Liver (tissue), 9 donors: ENCODE results near the gene CASR. TPM values are rescaled to one million over a fixed set of nuclear protein-coding genes. Genes with fewer than 3 reads are reported as not detected.

Experiments
- DNase-seq: peaks from one replicate; pipeline ENCODE4 v3.0.0-alpha.2; 2017; ENCODE audit warnings: low spot score
- H3K27ac ChIP-seq, 2 donors: one replicate each; pipeline ENCODE4 v1.7.0; 2013; ENCODE audit warnings: inconsistent platforms in 2 of 2, low read length in 2 of 2, control low read depth in 1 of 2, low read depth in 1 of 2, mild to moderate bottlenecking in 1 of 2
- H3K27me3 ChIP-seq, 4 donors: one replicate each; pipeline versions ENCODE4 v1.6.1 to v1.7.0; 2013; ENCODE audit warnings: low read length in 3 of 4, inconsistent platforms in 1 of 4, mild to moderate bottlenecking in 1 of 4, moderate library complexity in 1 of 4; ENCODE audit not compliant: control insufficient read depth in 4 of 4, insufficient read depth in 4 of 4
- H3K36me3 ChIP-seq, 4 donors: one replicate each; pipeline versions ENCODE4 v1.6.1 to v1.7.0; 2013; ENCODE audit warnings: low read length in 3 of 4, mild to moderate bottlenecking in 3 of 4, low read depth in 1 of 4, moderate library complexity in 1 of 4; ENCODE audit not compliant: control insufficient read depth in 4 of 4, insufficient read depth in 3 of 4
- H3K4me1 ChIP-seq, 4 donors: one replicate each; pipeline versions ENCODE4 v1.6.1 to v1.7.0; 2013; ENCODE audit warnings: low read length in 3 of 4, mild to moderate bottlenecking in 3 of 4, moderate library complexity in 1 of 4; ENCODE audit not compliant: control insufficient read depth in 4 of 4, insufficient read depth in 4 of 4
- H3K4me3 ChIP-seq, 3 donors: one replicate each; pipeline versions ENCODE4 v1.6.1 to v1.7.0; 2013; ENCODE audit warnings: low read length in 3 of 3, control low read depth in 1 of 3, low read depth in 1 of 3, mild to moderate bottlenecking in 1 of 3
- H3K9ac ChIP-seq, 2 donors: one replicate each; pipeline ENCODE4 v1.7.0; 2013; ENCODE audit warnings: low read length in 2 of 2, mild to moderate bottlenecking in 2 of 2, moderate library complexity in 2 of 2, control low read depth in 1 of 2, low read depth in 1 of 2
- H3K9me3 ChIP-seq, 4 donors: one replicate each; pipeline versions ENCODE4 v1.6.1 to v1.7.0; 2013; ENCODE audit warnings: low read length in 3 of 4; ENCODE audit not compliant: control insufficient read depth in 4 of 4
- ATF3 ChIP-seq: IDR thresholded peaks from 2 replicates; pipeline ENCODE4 v1.6.1; 2016; ENCODE audit warnings: antibody characterized with exemption
- EGR1 ChIP-seq, 2 donors: IDR thresholded peaks; 2 replicates each; pipeline ENCODE4 v1.6.1; 2016 to 2018; ENCODE audit warnings: antibody characterized with exemption in 2 of 2, low read depth in 2 of 2
- FOXA1 ChIP-seq: IDR thresholded peaks from 2 replicates; pipeline ENCODE4 v1.6.1; 2016; ENCODE audit warnings: antibody characterized with exemption
- FOXA2 ChIP-seq: IDR thresholded peaks from 2 replicates; pipeline ENCODE4 v1.6.1; 2016; ENCODE audit warnings: antibody characterized with exemption
- GABPA ChIP-seq, 2 donors: IDR thresholded peaks in 1 of 2; conservative IDR thresholded peaks in 1 of 2; 2 replicates each; pipeline ENCODE4 v1.6.1; 2016; ENCODE audit warnings: antibody characterized with exemption in 2 of 2, mild to moderate bottlenecking in 1 of 2, moderate library complexity in 1 of 2
- HNF4A ChIP-seq, 2 donors: conservative IDR thresholded peaks; 2 replicates each; pipeline ENCODE4 v1.6.1; 2016; ENCODE audit warnings: antibody characterized with exemption in 2 of 2, mild to moderate bottlenecking in 2 of 2
- HNF4G ChIP-seq: IDR thresholded peaks from 2 replicates; pipeline ENCODE4 v1.6.1; 2016; ENCODE audit warnings: antibody characterized with exemption
- JUND ChIP-seq, 2 donors: IDR thresholded peaks; 2 replicates each; pipeline ENCODE4 v1.6.1; 2016; ENCODE audit warnings: antibody characterized with exemption in 2 of 2
- MAX ChIP-seq: IDR thresholded peaks from 2 replicates; pipeline ENCODE4 v1.6.1; 2016; ENCODE audit warnings: antibody characterized with exemption
- NR2F2 ChIP-seq: IDR thresholded peaks from 2 replicates; pipeline ENCODE4 v1.6.1; 2016; ENCODE audit warnings: antibody characterized with exemption
- RXRA ChIP-seq, 2 donors: IDR thresholded peaks; 2 replicates each; pipeline ENCODE4 v1.6.1; 2017 to 2018; ENCODE audit warnings: antibody characterized with exemption in 2 of 2, mild to moderate bottlenecking in 1 of 2
- SP1 ChIP-seq: IDR thresholded peaks from 2 replicates; pipeline ENCODE4 v1.6.1; 2018; ENCODE audit warnings: antibody characterized with exemption, mild to moderate bottlenecking
- TAF1 ChIP-seq: conservative IDR thresholded peaks from 2 replicates; pipeline ENCODE4 v1.6.1; 2016; ENCODE audit warnings: antibody characterized with exemption, mild to moderate bottlenecking
- YY1 ChIP-seq: IDR thresholded peaks from 2 replicates; pipeline ENCODE4 v1.6.1; 2016; ENCODE audit warnings: antibody characterized with exemption, mild to moderate bottlenecking
- WGBS: extraction: QIAGEN DNeasy Blood & Tissue Kit; methylation state at CpG from one replicate; pipeline ENCODE4 v1.1.7; 2013; 5-methylcytosine and 5-hydroxymethylcytosine counted together
- polyA plus RNA-seq, 2 donors: library from polyadenylated mRNA; stranded (reverse) in 1 of 2; unstranded in 1 of 2; fragments of 200-250 nt in 1 of 2; fragments of >200 nt in 1 of 2; fragmentation: Nextera tagmentation in 1 of 2; extraction: Ambion mirVana in 1 of 2; gene quantifications; one replicate each; pipeline versions ENCODE4 v1.2.1 to v1.2.3, GENCODE V29; 2013 to 2015
- total RNA-seq, 2 donors: library from RNA; depleted of rRNA; stranded (reverse); fragments of >200 nt; gene quantifications; one replicate each; pipeline ENCODE4 v1.2.3, GENCODE V29; 2014
- TF ChIP-seq, protein P1 (sequence below): IDR thresholded peaks from 2 replicates; pipeline ENCODE4 v1.6.1; 2016; ENCODE audit warnings: antibody characterized with exemption, mild to moderate bottlenecking
- donor health status: healthy.
- donor health status: healthy.
- donor health status: healthy.
- donor health status: healthy.
- donor health status: healthy.

CASR gene
- total and polyA plus RNA-seq, 4 donors = 0.05 to 0.29 (median 0.14) TPM

DNA sequence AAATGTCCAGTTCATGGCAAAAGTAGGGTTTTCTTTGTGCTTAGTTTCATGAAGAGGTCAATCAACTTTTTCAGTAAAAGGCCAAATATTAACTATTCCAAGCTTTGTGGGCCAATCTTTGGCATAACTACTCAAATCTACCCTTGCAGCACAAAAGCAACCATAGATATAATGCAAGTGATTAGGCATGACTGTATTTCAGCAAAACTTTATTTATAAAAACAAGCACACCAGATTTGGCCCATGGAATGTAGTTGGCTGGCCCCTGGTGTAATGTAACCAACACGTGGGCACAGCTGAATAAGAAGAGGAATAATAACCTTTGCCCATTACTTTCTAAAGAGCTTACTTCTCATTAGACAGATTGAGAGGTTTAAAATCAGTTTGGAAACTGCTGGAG, 50.6 kb downstream of the CASR start:
- peaks cover 0 to 6% (median 2%) of the 10 kb centered on the region in 4 donors for H3K4me1 ChIP-seq
- 19% methylated on average over 1 of the region's 1 CpG for WGBS

GRCh38 chr3:122235147-122235546, 51.7 kb downstream of the CASR start:
- peaks cover 0 to 6% (median 2%) of the 10 kb centered on the region in 4 donors for H3K4me1 ChIP-seq
- no peak overlapping the region for H3K9ac ChIP-seq
- no peaks in the 10 kb centered on the region for H3K36me3 ChIP-seq
- WGBS = 89% methylated on average over 3 of the region's 3 CpGs
- H3K27me3 ChIP-seq = no peaks in the 10 kb centered on the region
- H3K9me3 ChIP-seq = no peaks in the 10 kb centered on the region
- H3K27ac ChIP-seq = no peak overlapping the region
- no peak for TF ChIP-seq TAF1
- no peak for TF ChIP-seq HNF4G
- TF ChIP-seq MAX = no peak
- TF ChIP-seq FOXA2 = no peak
- no peak for TF ChIP-seq SP1
- TF ChIP-seq, protein P1, sequence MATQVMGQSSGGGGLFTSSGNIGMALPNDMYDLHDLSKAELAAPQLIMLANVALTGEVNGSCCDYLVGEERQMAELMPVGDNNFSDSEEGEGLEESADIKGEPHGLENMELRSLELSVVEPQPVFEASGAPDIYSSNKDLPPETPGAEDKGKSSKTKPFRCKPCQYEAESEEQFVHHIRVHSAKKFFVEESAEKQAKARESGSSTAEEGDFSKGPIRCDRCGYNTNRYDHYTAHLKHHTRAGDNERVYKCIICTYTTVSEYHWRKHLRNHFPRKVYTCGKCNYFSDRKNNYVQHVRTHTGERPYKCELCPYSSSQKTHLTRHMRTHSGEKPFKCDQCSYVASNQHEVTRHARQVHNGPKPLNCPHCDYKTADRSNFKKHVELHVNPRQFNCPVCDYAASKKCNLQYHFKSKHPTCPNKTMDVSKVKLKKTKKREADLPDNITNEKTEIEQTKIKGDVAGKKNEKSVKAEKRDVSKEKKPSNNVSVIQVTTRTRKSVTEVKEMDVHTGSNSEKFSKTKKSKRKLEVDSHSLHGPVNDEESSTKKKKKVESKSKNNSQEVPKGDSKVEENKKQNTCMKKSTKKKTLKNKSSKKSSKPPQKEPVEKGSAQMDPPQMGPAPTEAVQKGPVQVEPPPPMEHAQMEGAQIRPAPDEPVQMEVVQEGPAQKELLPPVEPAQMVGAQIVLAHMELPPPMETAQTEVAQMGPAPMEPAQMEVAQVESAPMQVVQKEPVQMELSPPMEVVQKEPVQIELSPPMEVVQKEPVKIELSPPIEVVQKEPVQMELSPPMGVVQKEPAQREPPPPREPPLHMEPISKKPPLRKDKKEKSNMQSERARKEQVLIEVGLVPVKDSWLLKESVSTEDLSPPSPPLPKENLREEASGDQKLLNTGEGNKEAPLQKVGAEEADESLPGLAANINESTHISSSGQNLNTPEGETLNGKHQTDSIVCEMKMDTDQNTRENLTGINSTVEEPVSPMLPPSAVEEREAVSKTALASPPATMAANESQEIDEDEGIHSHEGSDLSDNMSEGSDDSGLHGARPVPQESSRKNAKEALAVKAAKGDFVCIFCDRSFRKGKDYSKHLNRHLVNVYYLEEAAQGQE = no peak
- no peak for TF ChIP-seq RXRA (IDR thresholded peaks at IDR 0.05)
- no peak for TF ChIP-seq EGR1 (IDR thresholded peaks at IDR 0.05; ENCODE audit: low read depth in 2 of 2)
- no peak for TF ChIP-seq GABPA (IDR thresholded peaks at IDR 0.05 in 1 of 2, conservative IDR thresholded peaks at IDR 0.05 in 1 of 2)
- no peak for TF ChIP-seq NR2F2
- no peak for TF ChIP-seq YY1
- no peak for DNase-seq
- no peak overlapping the region for H3K4me3 ChIP-seq

More for the DNA sequence above, 50.6 kb downstream of the CASR start:
- Histone ChIP-seq H3K27ac (no peak overlapping the region), H3K27me3 (no peaks in the 10 kb centered on the region), H3K4me3 (no peak overlapping the region), H3K9ac (no peak overlapping the region), H3K9me3 (no peaks in the 10 kb centered on the region), H3K36me3 (no peaks in the 10 kb centered on the region)
- TF ChIP-seq, protein P1 = no peak
- no peak for TF ChIP-seq YY1
- TF ChIP-seq SP1 = no peak
- no peak for TF ChIP-seq GABPA (IDR thresholded peaks at IDR 0.05 in 1 of 2, conservative IDR thresholded peaks at IDR 0.05 in 1 of 2)
- TF ChIP-seq HNF4A (conservative IDR thresholded peaks at IDR 0.05) = no peak
- no peak for TF ChIP-seq NR2F2
- TF ChIP-seq HNF4G = no peak
- no peak for TF ChIP-seq RXRA (IDR thresholded peaks at IDR 0.05)
- TF ChIP-seq FOXA1 = no peak
- no peak for TF ChIP-seq FOXA2
- TF ChIP-seq MAX = no peak
- no peak for TF ChIP-seq EGR1 (IDR thresholded peaks at IDR 0.05; ENCODE audit: low read depth in 2 of 2)
- TF ChIP-seq JUND (IDR thresholded peaks at IDR 0.05) = no peak
- TF ChIP-seq ATF3 = no peak
- DNase-seq = no peak
